HG03064 (cell line): ENCODE data around the gene CASS4.
"Not testable (repeated sequence)": the region's sequence is repeated elsewhere in the genome, so short reads cannot be mapped to it uniquely, and the experiment has no call there.

Source experiments
- ATAC-seq: cut with Tn5 transposase; IDR thresholded peaks from one replicate; pipeline ENCODE4 v1.9.1; 2021; ENCODE audit warnings: low read depth; ENCODE audit not compliant: unreplicated experiment

The CASS4 gene

DNA sequence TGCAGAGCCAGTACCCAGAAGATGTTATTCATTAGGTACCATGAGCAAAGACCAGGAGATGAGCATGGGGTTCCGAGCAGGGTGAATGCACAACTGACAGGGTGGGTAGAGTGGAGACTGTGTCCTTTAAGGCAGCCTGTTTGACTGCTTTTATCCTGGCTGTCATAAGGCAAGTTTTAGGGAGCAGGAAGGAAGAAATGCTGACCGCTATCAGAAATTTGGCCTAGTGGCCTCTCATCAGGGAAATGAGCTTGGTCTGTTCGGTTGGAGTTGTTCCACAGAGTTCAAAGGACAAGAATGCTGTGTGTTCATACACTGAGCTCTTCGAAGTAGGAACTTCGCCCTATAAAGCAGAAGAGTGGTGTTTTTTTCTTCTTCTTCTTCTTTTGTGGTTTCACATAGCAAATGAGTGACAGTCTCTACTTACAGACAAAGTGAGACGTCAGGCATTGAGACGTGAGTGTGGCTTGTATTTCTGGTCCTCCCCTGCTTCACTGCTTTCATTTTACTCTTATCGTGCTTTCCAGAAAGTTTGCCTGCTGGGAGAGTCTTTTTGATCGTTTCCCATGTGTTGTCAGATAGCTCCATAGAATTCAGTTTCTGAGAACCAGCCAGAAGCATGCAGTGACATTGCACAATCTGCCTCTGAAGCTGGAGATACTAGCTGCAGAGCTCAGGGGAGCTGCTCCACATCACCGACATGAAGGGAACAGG is at the start of gene CASS4:
Gene CASS4 (plus strand): TSS at position 502 of the 714 bp plus-strand sequence. CDS start 199 bp downstream, at position 701.
- no peak for ATAC-seq

GRCh38 chr20:56362833-56363413 is 49.1 kb upstream of the CASS4 start:
- ATAC-seq: no peak

- ATAC-seq: no peak
Observed at GRCh38 chr20:56363491-56363890, 48.6 kb upstream of the CASS4 start.

DNA sequence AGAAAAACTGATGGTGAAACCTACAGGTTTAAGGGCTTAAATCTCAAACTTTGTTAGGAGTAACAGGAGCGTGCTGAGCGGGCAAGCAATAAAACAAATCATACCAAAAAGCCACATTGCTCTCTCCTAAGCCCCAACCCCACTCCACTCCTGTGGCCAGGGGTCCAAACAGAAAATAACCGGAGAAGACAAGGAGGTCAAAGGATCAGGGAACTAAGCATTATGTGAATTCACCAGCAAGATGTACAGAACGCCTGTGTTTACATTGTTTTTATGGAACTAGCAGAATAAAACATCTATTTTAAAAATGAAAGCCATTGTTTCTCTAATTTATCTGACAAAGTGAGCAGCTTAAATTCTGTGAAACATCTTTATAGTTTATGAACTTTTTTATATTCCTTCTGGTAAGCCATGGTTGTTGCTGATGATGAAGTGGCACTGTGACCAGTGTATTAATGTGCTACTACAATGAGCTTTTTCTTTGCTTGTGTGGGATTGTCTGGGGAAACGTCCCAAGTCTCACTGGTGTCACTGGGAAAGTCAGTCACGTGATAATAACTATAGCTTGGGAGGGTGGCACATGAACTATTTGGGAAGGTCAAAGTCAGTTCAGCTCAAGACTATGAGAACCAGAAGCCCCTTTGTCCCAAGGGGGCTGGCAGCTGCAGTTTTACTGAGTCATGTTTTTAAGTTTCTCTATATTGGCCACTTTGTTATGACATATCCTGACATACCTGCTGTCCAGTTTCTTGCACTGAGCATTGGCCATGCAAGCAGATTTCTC is 43.5 kb upstream of the CASS4 start:
- no peak for ATAC-seq

DNA sequence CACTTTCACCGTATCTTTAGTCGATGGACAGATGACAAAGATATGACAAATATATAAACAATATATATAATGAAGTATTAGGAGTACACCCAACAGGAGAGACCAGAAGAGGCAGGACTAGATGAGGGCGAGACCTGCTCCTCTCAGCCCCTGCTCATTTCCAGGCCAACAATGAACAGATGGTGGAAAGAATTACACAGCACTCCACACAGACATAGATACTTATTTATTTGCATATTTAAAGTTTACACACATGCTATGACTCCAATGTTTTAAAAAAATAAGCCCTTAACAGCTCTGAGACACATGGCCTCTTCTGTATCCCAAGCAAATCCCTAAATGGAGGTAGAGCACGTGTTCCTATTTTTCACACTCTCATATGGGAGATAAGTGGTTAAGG is 42.9 kb upstream of the CASS4 start:
- no peak for ATAC-seq

DNA sequence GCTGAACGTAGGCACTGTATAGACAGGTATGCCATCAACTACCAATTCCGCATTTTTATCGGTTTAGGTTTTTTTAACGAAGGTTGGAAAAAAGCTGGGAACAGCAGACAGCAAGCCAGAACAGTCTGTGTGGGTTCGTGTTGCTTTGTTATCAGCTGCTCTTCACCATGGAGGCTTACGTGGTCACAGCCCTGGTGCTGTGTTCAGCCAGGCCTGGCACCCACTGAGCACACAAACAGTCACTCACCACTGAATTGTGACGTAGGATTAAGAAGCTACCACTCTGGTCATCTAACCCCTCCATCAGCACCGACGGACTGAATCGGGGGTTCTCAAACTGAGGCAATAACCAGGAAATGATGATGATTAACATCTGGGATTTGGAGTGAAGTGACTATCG is 40.1 kb upstream of the CASS4 start:
- no peak for ATAC-seq

DNA sequence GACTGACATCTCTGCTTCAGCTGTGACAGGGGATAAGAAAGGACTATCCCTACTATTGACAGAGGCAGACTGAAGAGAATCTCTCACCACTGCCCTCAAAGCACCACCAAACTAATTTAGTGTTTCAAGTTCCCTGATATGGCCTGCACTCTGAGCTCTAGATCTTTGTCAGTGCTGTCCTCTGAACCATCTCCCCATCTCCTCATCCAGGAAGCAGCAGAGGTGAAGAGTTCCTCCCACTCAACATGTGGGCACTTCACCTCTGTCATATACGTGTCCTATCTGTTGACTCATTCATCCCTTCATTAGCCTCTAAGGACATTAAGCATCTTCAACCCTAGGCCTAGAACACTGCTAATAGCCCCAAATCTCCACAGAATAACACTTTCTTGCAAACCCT is 39.2 kb upstream of the CASS4 start:
- no peak for ATAC-seq

DNA sequence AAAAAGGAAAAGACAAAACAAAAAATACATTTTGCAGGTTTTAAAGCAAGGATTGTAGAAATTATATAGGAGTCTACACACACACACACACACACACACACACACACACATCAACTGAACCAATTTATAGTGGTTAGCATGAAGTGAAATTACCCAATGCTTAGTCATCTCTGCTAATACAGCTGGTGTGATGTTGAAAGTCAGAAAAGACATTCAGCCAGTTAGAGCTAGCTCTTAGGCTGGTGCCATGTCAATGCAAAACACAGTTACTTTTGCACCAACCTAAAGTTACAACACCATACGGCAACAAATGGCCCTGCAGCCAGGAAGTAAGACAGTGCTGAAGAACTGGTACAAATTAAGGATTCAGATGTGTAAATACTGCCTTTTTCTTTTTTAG is 38.1 kb upstream of the CASS4 start:
- ATAC-seq: no peak

DNA sequence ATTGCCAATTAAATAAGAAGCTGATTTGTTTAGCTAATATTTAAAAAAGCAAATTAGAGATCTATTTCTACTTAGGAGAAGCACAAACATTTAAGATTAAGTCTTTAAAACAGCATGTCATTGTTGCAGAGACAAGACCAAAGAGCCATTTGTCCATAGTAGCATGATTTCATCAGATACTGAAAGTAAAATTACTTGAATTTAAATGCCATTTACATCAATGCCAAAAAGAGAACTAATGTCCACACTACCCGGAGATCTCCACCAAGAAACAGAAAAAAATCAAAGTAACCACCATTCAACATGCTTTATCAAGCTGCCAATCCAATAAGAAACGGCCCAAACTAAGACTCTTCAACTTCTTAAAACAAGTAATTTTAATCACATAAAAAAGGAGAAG is 35.7 kb upstream of the CASS4 start:
- ATAC-seq: no peak

DNA sequence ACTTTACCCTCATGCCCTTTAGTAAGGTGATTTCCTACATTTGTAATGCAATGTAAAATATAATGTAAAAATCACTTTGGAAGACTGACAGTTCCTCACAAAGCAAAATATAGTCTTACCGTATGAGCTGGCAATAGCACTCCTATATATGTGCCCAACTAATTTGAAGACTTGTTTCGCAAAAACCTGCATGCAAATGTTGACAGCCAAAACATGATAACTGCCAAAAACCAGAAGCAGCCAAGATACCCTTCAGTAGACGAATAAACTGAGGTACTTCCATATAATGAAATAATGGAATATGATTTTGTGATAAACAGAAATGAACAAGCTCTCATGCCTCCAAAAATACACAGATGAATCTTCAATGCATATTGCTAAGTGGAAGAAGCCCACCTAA is 33.7 kb upstream of the CASS4 start:
- no peak for ATAC-seq

- no peak for ATAC-seq
Observed at GRCh38 chr20:56380375-56380774, 31.7 kb upstream of the CASS4 start.

GRCh38 chr20:56381501-56381900 is 30.6 kb upstream of the CASS4 start:
- no peak for ATAC-seq

GRCh38 chr20:56382696-56383095 is 29.4 kb upstream of the CASS4 start:
- no peak for ATAC-seq

- ATAC-seq: no peak
Observed at GRCh38 chr20:56383334-56383733, 28.7 kb upstream of the CASS4 start.

- no peak for ATAC-seq
Observed at GRCh38 chr20:56385130-56385529, 26.9 kb upstream of the CASS4 start.

DNA sequence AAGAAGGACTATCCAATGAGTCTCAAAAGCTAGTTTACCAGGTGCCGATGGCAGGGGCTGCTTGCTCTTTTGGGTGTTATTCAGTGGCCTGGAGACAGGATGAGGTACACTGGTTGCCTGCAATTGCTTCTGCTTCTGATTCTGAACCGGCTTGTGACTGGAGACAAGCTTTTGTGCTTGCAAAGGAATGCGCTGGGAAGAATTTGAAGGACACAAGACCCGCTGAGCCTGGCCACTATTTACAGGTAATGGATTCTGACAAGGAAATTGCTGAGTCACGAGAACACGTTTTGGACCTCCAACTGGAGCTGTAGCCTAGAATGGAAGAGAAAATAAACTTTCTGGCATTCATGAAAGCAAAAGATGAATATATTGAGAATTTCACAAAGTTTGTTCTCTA is 25.8 kb upstream of the CASS4 start:
- no peak for ATAC-seq

- no peak for ATAC-seq
Observed at GRCh38 chr20:56388882-56389281, 23.2 kb upstream of the CASS4 start.

DNA sequence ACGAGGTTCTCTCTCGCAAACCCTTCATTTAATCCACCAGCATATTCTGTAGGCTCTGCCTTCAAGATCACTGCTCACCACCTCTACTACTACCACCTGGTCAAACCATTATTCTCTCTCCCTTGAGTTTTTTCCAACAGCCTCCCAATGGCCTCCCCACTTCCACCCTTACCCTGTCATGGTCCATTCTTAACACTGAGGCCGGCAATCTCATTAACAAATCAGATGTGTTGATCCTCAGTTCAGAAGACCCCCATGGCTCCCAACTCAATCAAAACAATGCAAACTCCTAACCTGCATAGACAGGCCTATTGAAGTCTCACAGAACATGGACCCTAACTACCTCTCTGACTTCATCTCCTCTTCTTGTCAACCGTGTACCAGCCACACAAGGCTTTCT is 22.3 kb upstream of the CASS4 start:
- no peak for ATAC-seq

- not testable (repeated sequence) for ATAC-seq
Observed at GRCh38 chr20:56390396-56390795, 21.7 kb upstream of the CASS4 start.

GRCh38 chr20:56391037-56391436 is 21.0 kb upstream of the CASS4 start:
- ATAC-seq: no peak

- ATAC-seq: peak; percentile 35
Observed at GRCh38 chr20:56391596-56392131, 20.4 kb upstream of the CASS4 start.
